Stomach (tissue), 9 donors: ENCODE results near the gene RABL6. TPM values are rescaled to one million over a fixed set of nuclear protein-coding genes. Genes with fewer than 3 reads are reported as not detected.
"Not testable (repeated sequence)": the region's sequence is repeated elsewhere in the genome, so short reads cannot be mapped to it uniquely, and the experiment has no call there.

ENCODE experiments used
- DNase-seq, 2 donors: peaks; one replicate each; pipeline versions ENCODE4 v3.0.0 to v3.0.0-alpha.2; 2013 to 2019
- H3K27ac ChIP-seq, 5 donors: fragments of 200-600 bp in 4 of 5; sonication (generic) in 4 of 5; one replicate each; pipeline ENCODE4 v1.5.1; 2013 to 2019; ENCODE audit warnings: mild to moderate bottlenecking in 1 of 5, moderate library complexity in 1 of 5
- H3K27me3 ChIP-seq, 3 donors: fragments of 200-600 bp; sonication (generic); one replicate each; pipeline ENCODE4 v1.5.1; 2017 to 2019; ENCODE audit warnings: mixed run types in 1 of 3
- H3K36me3 ChIP-seq, 4 donors: fragments of 200-600 bp; sonication (generic); 1 replicate in 3 of 4; 2 replicates in 1 of 4; pipeline ENCODE4 v1.5.1; 2016 to 2019
- H3K4me1 ChIP-seq, 4 donors: fragments of 200-600 bp; sonication (generic); one replicate each; pipeline ENCODE4 v1.5.1; 2016 to 2019
- H3K4me3 ChIP-seq, 4 donors: fragments of 200-600 bp; sonication (generic) in 3 of 4; one replicate each; pipeline ENCODE4 v1.5.1; 2016 to 2019; ENCODE audit warnings: mild to moderate bottlenecking in 1 of 4
- H3K9me3 ChIP-seq, 4 donors: fragments of 200-600 bp; sonication (generic); one replicate each; pipeline ENCODE4 v1.5.1; 2016 to 2019
- CTCF ChIP-seq, 7 experiments: fragments of 450-650 bp in 4 of 7; fragments of 200-600 bp in 3 of 7; sonication (generic) in 3 of 7; IDR thresholded peaks; one replicate each; pipeline ENCODE4 v1.5.1; 2016 to 2019; ENCODE audit warnings: antibody characterized with exemption in 7 of 7, control low read depth in 2 of 7, mild to moderate bottlenecking in 1 of 7
- EP300 ChIP-seq: sonication (generic); formaldehyde crosslinking; IDR thresholded peaks from one replicate; pipeline ENCODE4 v1.6.1; 2017; ENCODE audit warnings: antibody characterized with exemption
- POLR2A ChIP-seq, 4 donors: fragments of 450-650 bp; IDR thresholded peaks; one replicate each; pipeline ENCODE4 v1.6.1; 2016; ENCODE audit warnings: antibody characterized with exemption in 4 of 4, control low read depth in 2 of 4, mild to moderate bottlenecking in 1 of 4, moderate library complexity in 1 of 4
- POLR2AphosphoS5 ChIP-seq, 3 donors: sonication (generic); formaldehyde crosslinking; IDR thresholded peaks; one replicate each; pipeline ENCODE4 v1.6.1; 2016; ENCODE audit warnings: antibody characterized with exemption in 3 of 3
- WGBS, 5 donors: extraction: QIAGEN DNeasy Blood & Tissue Kit in 3 of 5; methylation state at CpG; one replicate each; pipeline versions ENCODE4 v1.1.5 to v1.1.7; 2013 to 2018; 5-methylcytosine and 5-hydroxymethylcytosine counted together
- intact Hi-C: fragments of 100-400 bp; cut with DNase I; formaldehyde crosslinking; loops from one replicate; pipeline ENCODE4 v1.15.1; 2023; ENCODE audit warnings: low total_unique reads
- polyA plus RNA-seq, 3 donors: library from polyadenylated mRNA; stranded (reverse); fragments of 200-250 nt; gene quantifications; one replicate each; pipeline ENCODE4 v1.2.3, GENCODE V29; 2013
- total RNA-seq, 5 donors: library from RNA; depleted of rRNA; stranded (reverse); fragments of >200 nt; gene quantifications; one replicate each; pipeline versions ENCODE4 v1.1.0 to v1.2.3, GENCODE V29; 2014 to 2016
- donor health status: healthy with polysubstance abuse.
- donor health status: Bipolar disorder and iron deficiency.
- donor health status: healthy.

The RABL6 gene
- total and polyA plus RNA-seq, 8 donors: 47.4 to 615 (median 62.9) TPM

GRCh38 chr9:136837146-136837855 lies 29.6 kb downstream of the RABL6 start:
- Histone ChIP-seq H3K4me3 (no peak overlapping the region), H3K36me3 (peaks cover 18 to 81% (median 75%) of the 10 kb centered on the region in 4 donors), H3K27ac (no peak overlapping the region), H3K4me1 (peaks cover 16 to 25% (median 23%) of the 10 kb centered on the region in 4 donors), H3K27me3 (no peaks in the 10 kb centered on the region), H3K9me3 (no peaks in the 10 kb centered on the region)
- TF ChIP-seq EP300: no peak
- TF ChIP-seq POLR2A (IDR thresholded peaks at IDR 0.05): no peak
- TF ChIP-seq POLR2AphosphoS5 (IDR thresholded peaks at IDR 0.05): no peak
- TF ChIP-seq CTCF (IDR thresholded peaks at IDR 0.05): no peak
- 88 to 96% (median 89%) methylated on average over 16 to 27 of the region's 27 CpGs for WGBS, 5 donors
- intact Hi-C loops: no loop called here
- no peak for DNase-seq

- H3K4me3 ChIP-seq, H3K27ac ChIP-seq, DNase-seq, intact Hi-C loops, H3K27me3 ChIP-seq, H3K9me3 ChIP-seq: not testable (repeated sequence)
- 86 to 89% (median 88%) methylated on average over 9 to 15 of the region's 15 CpGs for WGBS, 5 donors
- H3K36me3 ChIP-seq: peaks cover 12 to 75% (median 69%) of the 10 kb centered on the region in 4 donors
- peaks cover 22 to 31% (median 29%) of the 10 kb centered on the region in 4 donors for H3K4me1 ChIP-seq
These were observed 30.1 kb downstream of the RABL6 start for GRCh38 chr9:136837856-136838277.

GRCh38 chr9:136838314-136839228 lies 30.8 kb downstream of the RABL6 start:
- TF ChIP-seq POLR2AphosphoS5 (IDR thresholded peaks at IDR 0.05) (no peak), POLR2A (IDR thresholded peaks at IDR 0.05) (no peak), CTCF (IDR thresholded peaks at IDR 0.05) (no peak)
- Histone ChIP-seq H3K4me3 (no peak overlapping the region), H3K9me3 (no peaks in the 10 kb centered on the region), H3K27ac (no peak overlapping the region), H3K4me1 (peaks cover 29 to 38% (median 36%) of the 10 kb centered on the region in 4 donors), H3K36me3 (peaks cover 12 to 68% (median 62%) of the 10 kb centered on the region in 4 donors), H3K27me3 (peaks cover 0 to 12% (median 5%) of the 10 kb centered on the region in 3 donors)
- intact Hi-C loops: no loop called here
- 79 to 85% (median 82%) methylated on average over 18 to 29 of the region's 29 CpGs for WGBS, 5 donors
- no peak for DNase-seq

- intact Hi-C loops: no loop called here
- Histone ChIP-seq H3K4me1 (peaks cover 37 to 47% (median 45%) of the 10 kb centered on the region in 4 donors), H3K4me3 (no peak overlapping the region), H3K27ac (peak overlapping the region in 1 of 5 donors; percentile 69), H3K9me3 (no peaks in the 10 kb centered on the region), H3K27me3 (peaks cover 0 to 22% (median 13%) of the 10 kb centered on the region in 3 donors), H3K36me3 (peaks cover 12 to 59% (median 56%) of the 10 kb centered on the region in 4 donors)
- TF ChIP-seq POLR2A (IDR thresholded peaks at IDR 0.05): no peak
- TF ChIP-seq EP300: no peak
- TF ChIP-seq POLR2AphosphoS5 (IDR thresholded peaks at IDR 0.05): no peak
- 75 to 90% (median 89%) methylated on average over 14 to 36 of the region's 36 CpGs for WGBS, 5 donors
- DNase-seq: no peak
These were observed 31.7 kb downstream of the RABL6 start for GRCh38 chr9:136839229-136840139.
